ENCODE data around the gene UBE2H. TPM values are rescaled to one million over a fixed set of nuclear protein-coding genes. Genes with fewer than 3 reads are reported as not detected.

Gene UBE2H
- polyA plus RNA-seq, 1 of the 3 experiments (the other 2 are of a cell fraction) = 129 TPM

- TF ChIP-seq CHD2 (IDR thresholded peaks at IDR 0.05; ENCODE audit: low read length, partially characterized antibody) = no peak
- no peak for TF ChIP-seq TEAD4 (IDR thresholded peaks at IDR 0.05; ENCODE audit: borderline replicate concordance, insufficient read depth)
- no peak for TF ChIP-seq YY1 (IDR thresholded peaks at IDR 0.05; ENCODE audit: low read depth)
- no peak for TF ChIP-seq NFIC (IDR thresholded peaks at IDR 0.05; ENCODE audit: borderline replicate concordance)
- TF ChIP-seq FOXJ3 (CRISPR knock-in tag; IDR thresholded peaks at IDR 0.05) = no peak
- no peak for TF ChIP-seq GATA2 (CRISPR knock-in tag; IDR thresholded peaks at IDR 0.05)
- no peak for TF ChIP-seq FOSL2 (IDR thresholded peaks at IDR 0.05; ENCODE audit: borderline replicate concordance, low read depth)
- TF ChIP-seq NRF1 (IDR thresholded peaks at IDR 0.05; ENCODE audit: low read depth, low read length) = no peak
- TF ChIP-seq RAD21 (IDR thresholded peaks at IDR 0.05; ENCODE audit: low read length) = no peak
- TF ChIP-seq, protein P1, sequence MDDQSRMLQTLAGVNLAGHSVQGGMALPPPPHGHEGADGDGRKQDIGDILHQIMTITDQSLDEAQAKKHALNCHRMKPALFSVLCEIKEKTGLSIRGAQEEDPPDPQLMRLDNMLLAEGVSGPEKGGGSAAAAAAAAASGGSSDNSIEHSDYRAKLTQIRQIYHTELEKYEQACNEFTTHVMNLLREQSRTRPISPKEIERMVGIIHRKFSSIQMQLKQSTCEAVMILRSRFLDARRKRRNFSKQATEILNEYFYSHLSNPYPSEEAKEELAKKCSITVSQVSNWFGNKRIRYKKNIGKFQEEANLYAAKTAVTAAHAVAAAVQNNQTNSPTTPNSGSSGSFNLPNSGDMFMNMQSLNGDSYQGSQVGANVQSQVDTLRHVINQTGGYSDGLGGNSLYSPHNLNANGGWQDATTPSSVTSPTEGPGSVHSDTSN (IDR thresholded peaks at IDR 0.05) = no peak
Measured at GRCh38 chr7:129816742-129817141, 136.0 kb downstream of the UBE2H start (continued).

GRCh38 chr7:129807863-129808262 lies 144.9 kb downstream of the UBE2H start:
- H3K9me2 ChIP-seq = no peaks in the 10 kb centered on the region
- TF ChIP-seq SIN3A (IDR thresholded peaks at IDR 0.05; ENCODE audit: borderline replicate concordance, low read depth, low read length) (no peak), RXRA (IDR thresholded peaks at IDR 0.05; ENCODE audit: borderline replicate concordance, low read depth) (no peak), TEAD4 (IDR thresholded peaks at IDR 0.05; ENCODE audit: borderline replicate concordance, insufficient read depth) (no peak), EP300 (IDR thresholded peaks at IDR 0.05; ENCODE audit: borderline replicate concordance in 1 of 2, low read depth in 1 of 2, low read length in 1 of 2) (no peak), USF2 (IDR thresholded peaks at IDR 0.05; ENCODE audit: borderline replicate concordance, low read depth, low read length) (no peak), NRF1 (IDR thresholded peaks at IDR 0.05; ENCODE audit: low read depth, low read length) (no peak), TAF1 (IDR thresholded peaks at IDR 0.05; ENCODE audit: borderline replicate concordance, low read depth, low read length) (no peak), RFX5 (IDR thresholded peaks at IDR 0.05; ENCODE audit: low read length) (no peak), YY1 (IDR thresholded peaks at IDR 0.05; ENCODE audit: low read depth) (no peak), MXI1 (IDR thresholded peaks at IDR 0.05; ENCODE audit: low read depth, low read length) (no peak), TCF12 (IDR thresholded peaks at IDR 0.05) (no peak), CTCF (IDR thresholded peaks at IDR 0.05) (no peak), FOXJ3 (CRISPR knock-in tag; IDR thresholded peaks at IDR 0.05) (no peak), IRF3 (IDR thresholded peaks at IDR 0.05; ENCODE audit: low read depth, low read length) (no peak), GABPA (IDR thresholded peaks at IDR 0.05; ENCODE audit: low read depth) (no peak), SMC3 (IDR thresholded peaks at IDR 0.05; ENCODE audit: low read depth, low read length) (no peak), GATA2 (CRISPR knock-in tag; IDR thresholded peaks at IDR 0.05) (no peak), CHD2 (IDR thresholded peaks at IDR 0.05; ENCODE audit: low read length, partially characterized antibody) (no peak)
- TF ChIP-seq, protein P2, sequence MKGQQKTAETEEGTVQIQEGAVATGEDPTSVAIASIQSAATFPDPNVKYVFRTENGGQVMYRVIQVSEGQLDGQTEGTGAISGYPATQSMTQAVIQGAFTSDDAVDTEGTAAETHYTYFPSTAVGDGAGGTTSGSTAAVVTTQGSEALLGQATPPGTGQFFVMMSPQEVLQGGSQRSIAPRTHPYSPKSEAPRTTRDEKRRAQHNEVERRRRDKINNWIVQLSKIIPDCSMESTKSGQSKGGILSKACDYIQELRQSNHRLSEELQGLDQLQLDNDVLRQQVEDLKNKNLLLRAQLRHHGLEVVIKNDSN (IDR thresholded peaks at IDR 0.05; ENCODE audit: borderline replicate concordance, low read depth) = no peak
- TF ChIP-seq, protein P1 (IDR thresholded peaks at IDR 0.05) = no peak
- H4K20me1 ChIP-seq (ENCODE audit: insufficient read depth) = no peaks in the 10 kb centered on the region
- H3F3A ChIP-seq (replicated peaks; ENCODE audit: insufficient read depth) = peaks cover 9% of the 10 kb centered on the region
- H3K79me2 ChIP-seq (ENCODE audit: insufficient read depth) = no peaks in the 10 kb centered on the region
- no peak overlapping the region for H3K4me3 ChIP-seq (ENCODE audit: low read depth in 2 of 2, low read length in 1 of 2)
- H2AFZ ChIP-seq (ENCODE audit: low read depth) = no peak overlapping the region
- POLR2A ChIA-PET = no interaction called here
- CTCF ChIA-PET = interaction anchor here (8.2 kb wide), 1 partner anchor 17 kb away, joined by 57 read pairs; no protein-coding TSS in a partner anchor
- H3K9me3 ChIP-seq = no peaks in the 10 kb centered on the region
- no peaks in the 10 kb centered on the region for H3K36me3 ChIP-seq (replicated peaks in 1 of 2; ENCODE audit: control insufficient read depth in 1 of 2, insufficient read depth in 2 of 2, low read length in 1 of 2)
- no peak for DNase-seq
- H3K4me2 ChIP-seq = no peak overlapping the region
- no peak overlapping the region for H3K27ac ChIP-seq (ENCODE audit: low read depth in 2 of 2, low read length in 1 of 2)
- WGBS (ENCODE audit: low lambda C conversion rate) = 93% methylated on average over 3 of the region's 3 CpGs
- H3K9ac ChIP-seq = no peak overlapping the region
- H3K4me1 ChIP-seq (ENCODE audit: control insufficient read depth in 1 of 2, insufficient read depth in 2 of 2, low read depth in 1 of 2, low read length in 1 of 2) = peaks cover 0 to 15% of the 10 kb centered on the region in 2 experiments; a peak in 1 of 4 replicates
- no peaks in the 10 kb centered on the region for H3K27me3 ChIP-seq (ENCODE audit: insufficient read depth)

Measured in SK-N-SH (cell line).